ENCODE measurements around the gene VRK3. TPM values are rescaled to one million over a fixed set of nuclear protein-coding genes. Genes with fewer than 3 reads are reported as not detected.
"Not testable (repeated sequence)": the region's sequence is repeated elsewhere in the genome, so short reads cannot be mapped to it uniquely, and the experiment has no call there.

Gene VRK3
- polyA plus RNA-seq, 2 of the 4 experiments (the other 2 are of a cell fraction): 35.2 to 37.4 TPM

DNA sequence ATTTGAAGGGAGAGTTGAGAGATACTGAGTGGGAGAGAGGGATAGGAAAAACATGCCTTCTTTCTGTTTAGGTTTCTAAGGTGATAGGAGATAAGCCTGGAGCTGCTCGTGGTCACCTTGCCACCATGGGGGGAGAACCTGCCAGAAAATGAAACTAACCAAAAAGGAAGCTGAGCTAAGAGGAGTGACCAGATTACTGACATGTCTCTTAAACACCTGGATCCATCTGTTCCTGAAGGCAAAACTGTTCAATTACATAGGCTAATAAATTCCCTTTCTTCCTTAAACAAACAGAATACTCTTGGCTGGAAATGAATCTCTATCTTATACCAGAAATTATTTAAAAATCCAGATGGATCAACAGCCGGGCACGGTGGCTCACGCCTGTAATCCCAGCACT lies 27.9 kb upstream of the VRK3 start:
- no peak overlapping the region for H3K27ac ChIP-seq
- WGBS (ENCODE audit: missing lambda C conversion rate): 67% methylated on average over 4 of the region's 4 CpGs
- no peak for FAIRE-seq
- ChIA-PET POLR2A (no interaction called here), CTCF (interaction anchor here (0.6 kb wide), 1 partner anchor 10 kb away, joined by 3 read pairs; no protein-coding TSS in a partner anchor)
- H3K4me1 ChIP-seq: no peaks in the 10 kb centered on the region
- no peak overlapping the region for H3K4me3 ChIP-seq
- TF ChIP-seq RNF2 (IDR thresholded peaks at IDR 0.05; ENCODE audit: borderline replicate concordance, low read depth): no peak
- no peak for TF ChIP-seq RARB (CRISPR knock-in tag; IDR thresholded peaks at IDR 0.05)
- no peak for DNase-seq (ENCODE audit: low read depth in 1 of 2, low spot score in 1 of 2)
- ATAC-seq: no peak
- H3K4me2 ChIP-seq: no peak overlapping the region
- H3K9me3 ChIP-seq: peaks cover 92% of the 10 kb centered on the region

DNA sequence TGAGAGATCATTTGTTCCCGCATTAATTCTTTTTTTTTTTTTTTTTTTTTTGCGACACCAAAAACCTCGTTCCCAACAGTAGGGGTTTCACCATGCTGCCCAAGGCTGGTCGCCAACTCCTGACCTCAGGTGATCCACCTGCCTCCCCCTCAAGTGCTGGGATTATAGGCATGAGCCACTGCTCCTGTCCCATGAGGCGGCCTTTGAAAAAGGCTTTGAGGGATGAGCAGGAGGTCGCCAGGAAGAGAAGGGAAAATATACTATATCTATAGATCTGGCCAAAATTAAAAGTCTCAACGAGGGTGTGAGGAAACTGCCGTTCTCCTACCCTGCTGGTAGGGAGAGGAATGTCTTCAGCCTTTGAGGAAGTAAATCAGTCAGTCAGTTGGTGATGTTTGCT lies 26.8 kb upstream of the VRK3 start:
- Histone ChIP-seq H3K4me1 (no peaks in the 10 kb centered on the region), H3K27ac (no peak overlapping the region), H3K4me3 (no peak overlapping the region), H3K9me3 (peaks cover 95% of the 10 kb centered on the region), H3K4me2 (no peak overlapping the region)
- 69% methylated on average over 8 of the region's 8 CpGs for WGBS (ENCODE audit: missing lambda C conversion rate)
- ChIA-PET POLR2A (interaction anchor here (0.7 kb wide), 1 partner anchor 122 kb away, joined by 7 read pairs; no protein-coding TSS in a partner anchor), CTCF (no interaction called here)
- TF ChIP-seq CHD4 (IDR thresholded peaks at IDR 0.05; ENCODE audit: borderline replicate concordance): no peak
- no peak for TF ChIP-seq NPAS2 (CRISPR knock-in tag; IDR thresholded peaks at IDR 0.05; ENCODE audit: borderline replicate concordance)
- no peak for TF ChIP-seq SMC3 (IDR thresholded peaks at IDR 0.05)
- no peak for TF ChIP-seq FOXS1 (CRISPR knock-in tag; IDR thresholded peaks at IDR 0.05)
- DNase-seq (ENCODE audit: low read depth in 1 of 2, low spot score in 1 of 2) (no peak), FAIRE-seq (no peak), ATAC-seq (no peak)

DNA sequence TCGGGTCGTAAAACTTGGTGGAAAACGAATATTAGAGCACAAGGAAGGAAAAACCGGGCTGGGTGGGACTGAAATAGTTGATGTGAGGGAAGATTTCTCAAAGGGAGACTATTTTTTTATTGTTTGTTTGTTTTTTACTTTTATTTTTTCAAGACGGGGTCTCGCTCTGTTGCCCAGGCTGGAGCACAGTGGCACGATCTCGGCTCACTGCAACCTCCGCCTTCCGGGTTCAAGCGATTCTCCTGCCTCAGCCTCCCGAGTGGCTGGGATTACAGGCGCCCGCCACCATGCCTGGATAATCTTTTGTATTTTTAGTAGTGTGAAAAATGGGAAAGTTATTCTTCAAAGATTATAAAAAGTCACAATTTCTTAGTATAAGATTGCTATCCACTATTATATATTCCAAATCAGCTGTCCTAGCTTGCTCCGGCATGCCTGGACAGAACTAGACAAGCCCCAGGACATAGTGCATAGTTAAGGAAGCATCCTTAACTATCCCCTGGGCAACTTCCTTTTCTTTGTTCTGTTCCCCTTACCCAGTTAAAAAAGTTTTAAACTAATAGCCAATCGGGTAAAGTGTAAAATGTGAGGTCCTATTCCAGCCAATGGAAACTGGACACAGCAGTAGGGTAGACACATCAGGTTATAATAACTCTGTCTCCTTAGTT lies 26.2 kb upstream of the VRK3 start:
- POLR2A ChIA-PET: interaction anchor here (0.7 kb wide), 1 partner anchor 121 kb away, joined by 7 read pairs; no protein-coding TSS in a partner anchor
- not testable (repeated sequence) for DNase-seq (ENCODE audit: low read depth in 1 of 2, low spot score in 1 of 2); H3K4me1 ChIP-seq; FAIRE-seq; ATAC-seq; H3K27ac ChIP-seq
- WGBS (ENCODE audit: missing lambda C conversion rate): 63% methylated on average over 16 of the region's 16 CpGs
- Histone ChIP-seq H3K4me2 (peak overlapping the region; percentile 62), H3K4me3 (peak overlapping the region; percentile 34; the same call in 2 of the 3 replicates), H3K9me3 (peaks cover 96% of the 10 kb centered on the region)
- CTCF ChIA-PET: interaction anchor here (0.8 kb wide), 1 partner anchor 75 kb away, joined by 4 read pairs; no protein-coding TSS in a partner anchor

DNA sequence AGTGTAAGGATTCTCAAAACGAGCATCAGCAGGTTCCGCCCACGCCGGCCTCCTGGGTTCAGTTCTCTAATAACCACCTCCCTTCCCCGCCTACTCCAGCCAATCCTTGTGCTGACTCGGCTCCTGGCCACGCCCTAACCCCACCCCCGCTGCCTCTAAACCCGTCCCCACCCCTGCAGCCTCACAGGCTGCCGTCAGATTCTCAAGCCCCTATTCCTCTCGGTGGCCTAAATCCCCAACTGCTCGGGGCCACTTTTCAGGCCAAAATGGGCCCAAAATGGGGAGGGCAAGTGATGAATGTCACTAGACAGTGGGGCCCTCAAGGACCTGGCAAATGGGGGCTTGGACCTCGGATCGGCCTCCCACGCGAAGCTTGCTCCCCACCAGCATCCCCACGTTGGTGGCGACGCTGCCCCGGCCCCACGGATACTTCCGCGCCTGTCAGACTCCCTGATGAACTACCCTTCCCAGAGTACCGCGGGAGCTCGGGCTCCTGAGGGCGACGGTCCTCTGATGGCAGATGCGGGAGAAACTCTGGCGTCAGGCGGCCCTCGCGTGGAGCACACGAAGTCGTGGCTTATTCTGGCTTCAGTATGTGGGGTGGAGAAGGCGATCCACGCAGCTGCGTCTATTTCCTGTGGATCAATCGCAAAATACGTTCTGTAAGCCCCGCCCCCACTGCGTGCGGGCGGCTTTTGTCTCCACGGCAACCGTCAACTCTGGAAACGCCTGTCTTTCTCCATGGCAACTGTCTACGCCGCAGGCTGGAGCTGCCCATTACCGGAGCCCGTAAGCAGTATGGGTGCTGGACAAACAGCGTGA lies 25.4 kb upstream of the VRK3 start:
- H3K4me2 ChIP-seq: peak overlapping the region; percentile 62
- ATAC-seq (peak; percentile 81 to 85), FAIRE-seq (no peak), DNase-seq (ENCODE audit: low read depth in 1 of 2, low spot score in 1 of 2) (peak; percentile 67 to 68)
- H3K27ac ChIP-seq: no peak overlapping the region
- peaks cover 96% of the 10 kb centered on the region for H3K9me3 ChIP-seq
- no peak for TF ChIP-seq KDM1A (IDR thresholded peaks at IDR 0.05; ENCODE audit: low read depth)
- no peak for TF ChIP-seq HOXB13 (CRISPR knock-in tag; IDR thresholded peaks at IDR 0.05; ENCODE audit: low read depth)
- TF ChIP-seq, protein P1, sequence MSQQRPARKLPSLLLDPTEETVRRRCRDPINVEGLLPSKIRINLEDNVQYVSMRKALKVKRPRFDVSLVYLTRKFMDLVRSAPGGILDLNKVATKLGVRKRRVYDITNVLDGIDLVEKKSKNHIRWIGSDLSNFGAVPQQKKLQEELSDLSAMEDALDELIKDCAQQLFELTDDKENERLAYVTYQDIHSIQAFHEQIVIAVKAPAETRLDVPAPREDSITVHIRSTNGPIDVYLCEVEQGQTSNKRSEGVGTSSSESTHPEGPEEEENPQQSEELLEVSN (IDR thresholded peaks at IDR 0.05; ENCODE audit: borderline replicate concordance, low read depth): peak; percentile 62; the same call in 1 of the 2 replicates
- TF ChIP-seq, protein P2, sequence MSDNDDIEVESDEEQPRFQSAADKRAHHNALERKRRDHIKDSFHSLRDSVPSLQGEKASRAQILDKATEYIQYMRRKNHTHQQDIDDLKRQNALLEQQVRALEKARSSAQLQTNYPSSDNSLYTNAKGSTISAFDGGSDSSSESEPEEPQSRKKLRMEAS (IDR thresholded peaks at IDR 0.05): peak; percentile 40; the same call in 1 of the 2 replicates
- TF ChIP-seq POLR2A (IDR thresholded peaks at IDR 0.05; ENCODE audit: low read length): no peak
- no peak for TF ChIP-seq RNF2 (IDR thresholded peaks at IDR 0.05; ENCODE audit: borderline replicate concordance, low read depth)
- TF ChIP-seq KDM5A (IDR thresholded peaks at IDR 0.05): no peak
- TF ChIP-seq NR3C1 (IDR thresholded peaks at IDR 0.05): no peak
- no peak for TF ChIP-seq BHLHE40 (IDR thresholded peaks at IDR 0.05; ENCODE audit: low read depth, low read length)
- TF ChIP-seq, protein P3, sequence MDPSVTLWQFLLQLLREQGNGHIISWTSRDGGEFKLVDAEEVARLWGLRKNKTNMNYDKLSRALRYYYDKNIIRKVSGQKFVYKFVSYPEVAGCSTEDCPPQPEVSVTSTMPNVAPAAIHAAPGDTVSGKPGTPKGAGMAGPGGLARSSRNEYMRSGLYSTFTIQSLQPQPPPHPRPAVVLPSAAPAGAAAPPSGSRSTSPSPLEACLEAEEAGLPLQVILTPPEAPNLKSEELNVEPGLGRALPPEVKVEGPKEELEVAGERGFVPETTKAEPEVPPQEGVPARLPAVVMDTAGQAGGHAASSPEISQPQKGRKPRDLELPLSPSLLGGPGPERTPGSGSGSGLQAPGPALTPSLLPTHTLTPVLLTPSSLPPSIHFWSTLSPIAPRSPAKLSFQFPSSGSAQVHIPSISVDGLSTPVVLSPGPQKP (IDR thresholded peaks at IDR 0.05; ENCODE audit: low read depth, low read length): no peak
- no peak for TF ChIP-seq ESRRA (IDR thresholded peaks at IDR 0.05; ENCODE audit: borderline replicate concordance, low read length)
- TF ChIP-seq RFX5 (IDR thresholded peaks at IDR 0.05): peak; percentile 95
- no peak for TF ChIP-seq RAD21 (conservative IDR thresholded peaks at IDR 0.05 in 1 of 2, IDR thresholded peaks at IDR 0.05 in 1 of 2)
- TF ChIP-seq ZNF302 (CRISPR knock-in tag; IDR thresholded peaks at IDR 0.05): no peak
- TF ChIP-seq, protein P4, sequence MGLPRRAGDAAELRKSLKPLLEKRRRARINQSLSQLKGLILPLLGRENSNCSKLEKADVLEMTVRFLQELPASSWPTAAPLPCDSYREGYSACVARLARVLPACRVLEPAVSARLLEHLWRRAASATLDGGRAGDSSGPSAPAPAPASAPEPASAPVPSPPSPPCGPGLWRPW (IDR thresholded peaks at IDR 0.05): no peak
- TF ChIP-seq SREBF2 (IDR thresholded peaks at IDR 0.05): no peak
- TF ChIP-seq POLR2AphosphoS2 (conservative IDR thresholded peaks at IDR 0.05; ENCODE audit: low read length): no peak
- no peak for TF ChIP-seq MYC (IDR thresholded peaks at IDR 0.05; ENCODE audit: borderline replicate concordance, low read length)
- whole genome bisulfite sequencing (ENCODE audit: missing lambda C conversion rate): 18% methylated on average over 48 of the region's 52 CpGs
- H3K4me1 ChIP-seq: no peaks in the 10 kb centered on the region
- ChIA-PET POLR2A (no interaction called here), CTCF (interaction anchor here (0.8 to 1.6 kb wide), 3 partner anchors 12 to 74 kb away, joined by 3 to 7 read pairs (median 4); no protein-coding TSS in a partner anchor)
- H3K4me3 ChIP-seq: peak overlapping the region; percentile 34
